GM18526 (cell line): ENCODE data around the gene GNG8.

ENCODE experiments used
- POLR2A ChIP-seq: IDR thresholded peaks from 3 replicates; pipeline ENCODE4 v1.6.1; 2011; ENCODE audit not compliant: insufficient read length; ENCODE audit errors: extremely low read depth

Gene GNG8

DNA sequence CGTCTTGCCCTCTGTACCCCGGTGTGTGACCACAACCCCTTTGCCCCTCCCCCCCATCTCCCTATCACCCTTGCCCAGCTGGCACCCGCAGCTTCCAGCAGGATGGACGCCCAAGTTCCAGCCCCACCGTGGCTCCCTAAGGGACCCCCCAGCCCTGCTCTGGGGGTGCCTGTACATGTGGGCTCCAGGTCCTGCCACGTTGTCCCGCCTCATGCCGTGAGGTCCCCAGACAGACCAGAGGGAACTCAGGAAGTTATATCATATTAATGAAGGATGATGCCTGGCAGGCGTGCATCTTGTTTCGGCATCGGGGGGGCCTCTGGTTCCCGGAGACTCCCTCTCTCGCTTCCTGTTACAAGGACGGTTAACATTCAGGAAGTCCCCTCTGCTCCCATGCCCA, 9.6 kb downstream of the GNG8 start:
- no peak for TF ChIP-seq POLR2A

DNA sequence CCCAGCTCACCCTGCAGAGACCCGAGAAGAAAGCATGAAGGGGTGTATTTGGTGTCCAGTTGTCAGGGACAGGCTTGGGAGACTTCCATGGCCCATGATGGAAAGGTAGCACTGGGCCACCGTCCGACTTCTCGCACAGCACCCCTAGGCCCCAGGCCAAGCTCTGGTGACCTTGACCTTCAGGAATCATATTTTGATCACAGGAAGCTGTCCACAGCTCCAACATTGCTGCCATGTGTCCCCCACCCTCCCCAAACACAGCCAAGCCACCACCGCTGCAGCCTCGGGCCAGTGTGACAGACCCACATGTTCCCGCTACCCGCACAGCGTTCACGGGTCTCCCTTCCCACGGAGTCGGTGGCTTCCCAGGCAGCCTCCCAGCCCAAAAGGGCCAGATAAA, 10.3 kb downstream of the GNG8 start:
- no peak for TF ChIP-seq POLR2A

DNA sequence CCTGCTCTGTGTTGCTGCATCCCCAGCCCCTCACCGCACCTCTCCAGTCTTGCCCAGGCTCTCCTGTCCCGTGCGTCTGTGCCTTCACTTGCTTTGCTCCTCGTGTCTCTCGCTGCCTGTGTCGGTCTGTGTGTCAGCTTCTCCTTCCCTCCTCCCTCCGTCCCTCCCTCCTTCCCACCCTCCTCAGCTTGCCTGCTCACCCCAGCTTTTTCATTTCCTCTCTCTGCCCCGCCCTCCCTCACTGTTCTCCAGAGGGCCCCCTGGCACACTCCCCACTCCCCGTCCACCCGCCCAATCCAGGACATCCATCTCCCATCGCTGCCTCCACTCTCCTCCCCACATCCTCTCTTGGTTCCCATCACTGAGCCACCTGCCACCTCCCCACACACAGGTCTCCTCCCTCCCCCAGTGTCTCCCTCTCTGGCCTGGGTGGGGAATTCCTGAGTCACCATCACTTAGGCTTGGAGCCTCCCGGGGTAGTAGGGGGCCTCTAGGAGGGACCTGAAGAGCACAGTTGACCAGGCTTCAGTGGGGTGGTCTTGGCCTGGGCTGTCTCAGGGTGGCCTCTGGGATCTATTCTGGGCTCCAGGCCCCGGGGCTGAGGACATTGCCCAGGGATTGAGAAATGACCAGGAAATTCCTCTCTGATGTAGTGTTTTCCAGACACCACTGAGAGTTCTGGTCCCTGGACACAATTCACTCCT, 10.9 kb downstream of the GNG8 start, which contains the start of gene PTGIR:
Gene PTGIR, minus strand, starts transcription at position 132 of the 704 bp plus-strand sequence. CDS start 864 bp downstream, outside the sequence.
- peak; percentile 38 for TF ChIP-seq POLR2A

DNA sequence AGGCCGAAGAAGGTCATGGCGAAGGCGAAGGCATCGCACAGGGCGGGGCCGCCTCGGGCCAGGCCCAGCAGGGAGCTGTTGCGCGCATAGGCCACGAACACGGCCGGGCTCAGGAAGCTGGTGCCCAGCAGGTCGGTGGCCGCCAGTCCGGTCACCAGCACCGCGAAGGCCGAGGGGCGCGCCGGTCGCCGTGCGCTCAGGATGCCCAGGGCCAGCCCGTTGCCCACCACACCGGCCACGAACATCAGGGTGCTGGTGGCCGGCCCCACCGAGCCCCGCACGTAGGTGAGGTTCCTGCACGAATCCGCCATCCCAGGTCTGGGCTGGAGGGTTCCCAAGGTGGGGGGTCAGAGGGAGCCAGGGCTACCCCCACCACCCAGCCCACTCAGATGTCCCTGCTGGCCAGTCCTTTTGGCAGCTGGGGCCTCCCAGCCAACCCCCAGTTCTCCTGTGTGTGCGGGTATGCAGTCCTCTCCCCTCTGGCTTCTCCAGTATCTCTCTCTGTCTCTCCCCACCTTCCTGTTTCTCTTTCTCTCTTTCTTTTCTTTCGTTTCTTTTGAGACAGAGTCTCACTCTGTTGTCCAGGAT, 12.0 kb downstream of the GNG8 start:
- no peak for TF ChIP-seq POLR2A

DNA sequence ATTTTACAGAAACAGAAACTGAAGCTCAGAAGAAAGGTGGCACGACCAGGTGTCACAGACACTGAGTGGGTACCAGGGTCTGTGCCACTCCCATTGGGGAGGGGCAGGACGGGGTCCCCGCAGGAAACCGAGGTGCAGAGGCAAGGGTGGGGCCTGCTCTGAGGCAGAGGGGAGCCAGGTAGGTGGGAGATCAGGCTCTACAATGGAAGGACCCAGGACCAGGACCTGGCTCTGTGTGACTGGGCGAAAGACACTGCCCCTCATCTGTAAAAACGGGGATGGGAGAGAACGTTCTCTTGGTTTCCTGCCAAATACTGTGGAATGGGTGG, 13.9 kb downstream of the GNG8 start:
- no peak for TF ChIP-seq POLR2A

DNA sequence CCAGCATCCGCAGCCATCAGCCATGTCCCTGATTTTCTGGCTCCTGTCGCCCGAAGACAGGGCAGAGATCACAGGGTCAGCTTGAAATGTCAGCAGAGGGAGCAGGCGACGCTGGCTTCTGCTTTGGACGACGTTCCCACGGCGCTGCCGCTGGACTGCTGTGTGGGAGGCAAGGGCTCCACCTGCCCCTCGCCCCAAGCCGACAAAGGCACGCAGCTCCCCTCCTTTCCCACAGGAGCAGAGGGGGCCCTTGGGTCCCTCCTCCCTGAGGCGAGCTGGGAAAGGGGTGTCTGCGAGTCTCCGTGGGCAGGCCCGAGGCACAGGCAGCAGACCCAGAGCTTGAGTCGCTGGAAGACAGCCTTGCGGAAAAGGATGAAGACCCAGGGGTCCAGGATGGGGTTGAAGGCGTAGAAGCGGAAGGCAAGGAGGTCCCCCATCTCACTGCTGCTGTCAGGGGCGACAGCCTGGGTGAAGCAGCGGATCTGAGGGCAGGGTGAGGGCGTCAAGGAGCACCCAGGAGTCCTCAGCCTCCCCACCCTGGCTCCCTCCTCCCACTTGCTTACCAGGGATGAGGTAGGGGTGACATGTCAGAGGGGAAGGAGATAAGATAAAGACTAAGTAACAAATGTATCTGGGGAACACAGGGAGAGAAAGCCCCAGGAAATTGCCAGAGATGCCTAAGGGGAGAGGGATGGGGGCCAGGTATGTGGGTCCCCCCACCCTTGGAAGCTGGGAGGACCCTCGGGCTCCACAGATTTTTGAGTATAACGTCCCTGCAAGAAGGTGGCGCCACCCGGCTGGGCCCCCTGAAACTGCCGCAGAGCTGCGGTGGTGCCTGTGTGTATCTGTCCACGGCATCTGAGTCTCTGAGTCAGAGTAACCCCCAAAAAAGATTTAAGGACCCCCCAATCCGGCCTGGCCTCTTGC, 14.5 kb downstream of the GNG8 start:
- TF ChIP-seq POLR2A = no peak

DNA sequence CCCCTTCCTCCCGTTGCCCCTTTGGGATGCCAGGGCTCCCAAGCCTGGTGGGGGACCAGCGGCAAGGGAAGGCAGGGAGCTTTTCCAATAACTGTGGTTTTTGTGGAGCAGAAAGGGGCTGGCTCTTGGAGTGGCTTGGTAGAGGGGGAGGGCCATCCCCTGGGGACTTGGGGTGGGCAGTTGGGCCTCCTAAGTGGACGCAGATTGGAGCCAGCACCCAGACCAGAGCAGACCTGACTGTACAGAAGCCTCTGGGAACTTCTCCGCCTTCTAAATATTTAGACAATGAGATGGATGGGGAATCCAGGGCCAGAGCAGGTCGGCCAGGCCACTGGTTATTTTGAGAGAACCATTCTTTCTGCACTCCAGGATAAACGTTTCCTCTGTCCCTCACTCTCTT, 15.3 kb downstream of the GNG8 start:
- no peak for TF ChIP-seq POLR2A

GRCh38 chr19:46620267-46620666, 15.7 kb downstream of the GNG8 start:
- no peak for TF ChIP-seq POLR2A

GRCh38 chr19:46618670-46619231, 17.3 kb downstream of the GNG8 start:
- no peak for TF ChIP-seq POLR2A

GRCh38 chr19:46617601-46618000, 18.4 kb downstream of the GNG8 start:
- no peak for TF ChIP-seq POLR2A

- TF ChIP-seq POLR2A = no peak
Observed at GRCh38 chr19:46616631-46617322, 19.2 kb downstream of the GNG8 start.

GRCh38 chr19:46615966-46616365, 20.0 kb downstream of the GNG8 start:
- no peak for TF ChIP-seq POLR2A

- no peak for TF ChIP-seq POLR2A
Observed at GRCh38 chr19:46614114-46614722, 21.8 kb downstream of the GNG8 start.

DNA sequence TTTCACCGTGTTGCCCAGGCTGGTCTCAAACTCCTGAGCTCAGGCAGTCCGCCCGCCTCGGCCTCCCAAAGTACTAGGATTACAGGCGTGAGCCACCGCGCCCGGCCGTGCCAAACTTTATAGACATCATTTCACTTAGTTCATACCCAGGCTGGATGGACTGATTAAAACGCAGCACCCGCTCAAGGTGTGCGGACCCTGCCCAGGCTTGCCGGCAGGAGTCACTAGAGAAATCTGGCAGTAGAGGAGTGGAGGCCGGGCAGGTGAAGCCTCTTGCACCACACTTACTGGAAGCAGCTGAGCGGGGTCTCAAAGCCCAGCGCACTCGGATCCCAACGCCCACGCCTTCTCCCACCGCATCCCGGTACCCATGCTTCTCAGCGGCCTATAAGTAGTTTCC, 22.5 kb downstream of the GNG8 start:
- TF ChIP-seq POLR2A = no peak

DNA sequence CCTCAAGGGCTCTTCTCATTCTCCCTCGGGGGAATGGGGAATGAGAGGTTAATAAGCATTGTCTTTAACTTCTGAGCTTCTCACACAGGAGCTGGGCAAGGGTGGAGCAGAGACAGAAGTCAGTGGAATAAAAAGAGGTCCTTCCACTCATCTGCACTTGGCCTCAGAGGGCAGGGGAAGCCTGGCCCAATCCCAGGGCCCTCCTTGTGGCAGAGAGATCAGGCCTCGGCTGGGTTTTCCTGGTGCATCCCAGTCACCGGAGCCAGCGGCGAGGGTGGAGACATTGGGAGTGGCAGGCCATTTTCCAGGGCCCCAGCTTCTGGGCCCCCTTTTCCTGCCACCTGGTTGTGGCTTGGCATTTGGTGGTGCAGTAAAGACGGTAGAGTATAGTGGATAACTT, 24.2 kb downstream of the GNG8 start:
- no peak for TF ChIP-seq POLR2A
